NCI-H774 (cell line): Measurements from ENCODE around the gene SCART1.
"Not testable (repeated sequence)": the region's sequence is repeated elsewhere in the genome, so short reads cannot be mapped to it uniquely, and the experiment has no call there.

ENCODE experiments used
- DNase-seq: peaks from one replicate; lab custom pipeline; 2025; lab: John Stamatoyannopoulos, UW

Gene SCART1

DNA sequence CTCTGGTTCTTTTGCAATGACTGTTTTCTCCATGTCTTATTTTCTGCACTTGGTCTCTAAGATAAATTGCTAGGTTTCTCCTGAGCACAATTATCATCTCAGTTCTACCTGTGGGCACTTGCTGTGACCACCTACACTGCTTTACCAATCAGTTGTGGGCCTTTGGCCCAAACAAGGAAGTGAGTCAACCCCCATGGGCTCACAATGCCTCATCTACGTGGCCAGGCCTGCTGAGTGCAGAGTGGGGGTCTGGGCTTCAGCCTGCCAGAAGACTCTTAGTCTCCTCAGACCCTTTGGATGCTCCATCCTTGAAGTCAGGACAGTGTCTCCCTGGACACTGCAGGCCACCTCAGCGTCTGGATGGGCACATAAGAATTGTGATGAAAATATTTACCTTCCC lies 20.3 kb downstream of the SCART1 start:
- DNase-seq: no peak

DNA sequence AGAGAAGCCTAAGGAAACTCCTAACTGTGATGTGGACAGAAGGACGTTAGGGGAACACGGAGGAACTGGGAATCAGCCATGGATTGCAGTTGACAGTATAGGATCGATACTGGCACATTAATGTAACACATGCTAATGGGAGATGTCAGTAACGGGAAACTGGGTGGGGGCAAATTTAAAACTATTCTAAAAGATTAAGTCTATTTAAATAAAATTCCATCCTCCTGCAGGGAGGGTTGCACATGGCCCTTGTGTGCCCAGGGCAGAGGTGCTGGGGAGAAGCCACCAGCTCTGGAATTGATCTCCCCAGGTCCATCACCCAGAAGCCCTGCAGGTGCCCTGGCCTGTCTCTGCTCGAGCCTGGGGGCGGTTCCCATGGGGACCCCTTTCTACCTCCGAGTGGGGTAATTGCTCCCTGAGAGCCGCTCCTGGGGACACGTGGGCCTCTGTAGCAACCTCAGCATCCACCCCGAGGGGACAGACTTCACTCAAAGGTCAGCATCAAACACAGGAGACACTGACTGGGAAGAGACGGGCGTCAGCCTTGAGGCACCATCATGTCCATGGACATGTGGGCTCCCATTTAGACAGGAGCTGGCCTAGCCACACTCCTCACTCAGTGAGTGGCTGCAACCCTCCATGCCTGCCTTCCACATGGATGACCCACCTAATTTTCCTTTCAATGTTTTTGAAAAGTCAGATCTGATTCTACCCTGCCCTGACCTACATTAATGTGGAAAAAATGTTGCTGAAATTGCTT lies 21.1 kb downstream of the SCART1 start:
- no peak for DNase-seq

DNA sequence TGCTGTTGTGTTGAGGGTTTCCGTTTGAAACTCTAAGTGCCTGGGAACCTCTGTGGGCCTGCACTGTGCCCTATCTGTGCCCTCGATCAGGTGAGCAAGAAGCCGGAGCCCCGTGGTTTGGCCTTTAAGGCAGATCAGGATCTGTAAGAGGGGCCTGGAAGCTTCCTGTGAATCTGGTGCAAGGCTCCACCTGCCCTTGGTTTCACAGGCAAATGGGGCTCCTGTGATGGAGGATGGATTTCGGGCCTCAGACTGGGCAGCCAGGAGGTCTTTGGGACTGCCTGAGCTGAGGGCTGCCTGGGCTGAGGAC lies 21.6 kb downstream of the SCART1 start:
- DNase-seq: no peak

DNA sequence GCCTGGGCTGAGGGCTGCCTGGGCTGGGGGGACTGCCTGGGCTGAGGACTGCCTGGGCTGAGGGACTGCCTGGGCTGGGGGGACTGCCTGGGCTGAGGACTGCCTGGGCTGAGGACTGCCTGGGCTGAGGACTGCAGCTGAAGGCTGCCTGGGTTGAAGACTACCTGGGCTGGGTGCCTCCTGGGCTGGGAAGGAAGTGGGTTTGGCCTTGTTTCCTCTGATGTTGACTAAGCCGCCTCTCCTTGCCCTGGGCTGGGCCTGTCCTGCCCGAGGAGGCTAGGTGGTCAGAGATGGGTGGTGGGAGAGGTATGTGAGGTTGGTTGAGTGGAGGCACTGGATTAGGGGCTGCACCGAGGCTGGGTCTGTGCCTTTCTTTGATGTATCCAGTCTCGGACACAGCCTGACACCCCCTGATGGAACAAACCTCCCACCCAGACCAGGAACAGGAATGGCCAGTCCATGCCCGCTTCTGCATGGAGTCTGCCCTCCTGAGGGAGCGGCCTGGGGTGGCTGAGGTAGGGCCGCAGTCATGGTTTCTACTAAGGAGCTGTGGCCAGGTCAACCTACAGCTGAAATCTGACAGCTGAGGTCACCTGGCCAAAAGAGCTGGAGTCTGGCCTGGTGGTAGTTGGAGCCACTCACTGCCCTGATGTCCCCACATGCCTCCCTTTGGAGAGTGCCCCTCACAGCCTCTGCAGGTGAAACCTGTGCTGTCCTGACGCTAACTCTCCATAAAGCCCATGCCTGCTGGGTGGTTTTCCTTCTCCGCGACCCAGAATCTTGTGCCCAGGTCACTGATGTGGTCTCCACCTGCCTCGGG lies 22.3 kb downstream of the SCART1 start:
- DNase-seq: no peak

DNA sequence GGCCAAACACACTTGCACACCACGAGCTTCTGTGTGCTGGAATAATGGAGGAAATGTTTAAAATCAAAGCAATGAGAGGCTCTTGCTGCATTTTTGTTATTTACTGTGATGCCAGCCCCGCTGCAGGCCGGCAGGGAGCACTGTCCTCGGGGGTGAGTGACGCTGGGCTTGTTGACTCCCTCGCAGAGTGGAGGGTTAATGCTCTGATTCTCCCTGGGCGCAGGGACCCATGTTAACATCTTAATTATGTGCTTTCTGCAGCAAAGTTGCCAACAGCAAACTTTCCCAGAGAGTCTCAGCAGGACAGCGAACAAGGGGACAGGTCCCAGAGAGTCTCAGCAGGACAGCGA lies 22.9 kb downstream of the SCART1 start:
- DNase-seq: no peak

DNA sequence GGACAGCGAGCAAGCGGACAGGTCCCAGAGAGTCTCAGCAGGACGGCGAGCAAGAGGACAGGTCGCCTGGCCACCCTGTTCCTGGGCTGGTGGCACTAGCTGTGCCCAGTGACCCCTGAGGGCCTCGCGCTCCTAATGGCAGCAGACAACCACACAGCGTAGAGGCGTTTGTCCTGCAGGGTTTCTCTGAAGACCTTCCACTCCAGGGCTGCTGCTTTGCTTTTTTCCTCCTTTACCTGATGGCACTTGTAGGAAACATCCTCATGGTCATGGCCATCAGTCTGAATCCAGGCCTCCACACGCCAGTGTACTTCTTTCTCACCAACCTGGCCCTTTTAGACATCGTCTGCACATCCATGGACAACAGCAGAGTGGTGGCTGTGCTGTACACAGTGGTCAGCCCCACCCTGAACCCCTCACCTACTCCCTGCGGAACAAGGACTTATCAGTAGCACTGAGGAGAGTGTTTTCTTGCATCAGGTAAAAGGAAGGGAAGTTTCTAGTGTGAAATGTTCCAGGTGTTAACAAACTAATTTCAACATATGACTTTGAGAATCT lies 27.4 kb downstream of the SCART1 start:
- DNase-seq: no peak

DNA sequence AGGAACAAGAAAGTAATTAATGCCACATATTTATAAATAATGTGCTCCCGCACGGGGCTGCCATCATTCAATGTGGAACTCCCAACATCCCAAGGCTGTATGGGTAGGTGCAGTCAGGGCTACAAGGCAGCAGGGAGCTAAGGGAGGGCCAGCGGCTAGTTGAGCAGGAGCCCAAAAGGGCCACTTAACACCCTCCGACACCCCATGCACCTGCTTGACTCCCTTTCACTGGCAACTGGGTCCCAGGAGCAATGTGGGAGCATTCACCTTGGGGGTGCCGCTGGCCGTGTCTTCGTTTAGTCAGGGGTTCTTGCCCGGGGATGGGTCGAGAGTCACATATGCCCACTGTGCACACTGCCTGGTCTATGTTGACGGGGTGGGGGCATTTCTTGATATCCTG lies 27.9 kb downstream of the SCART1 start:
- no peak for DNase-seq

DNA sequence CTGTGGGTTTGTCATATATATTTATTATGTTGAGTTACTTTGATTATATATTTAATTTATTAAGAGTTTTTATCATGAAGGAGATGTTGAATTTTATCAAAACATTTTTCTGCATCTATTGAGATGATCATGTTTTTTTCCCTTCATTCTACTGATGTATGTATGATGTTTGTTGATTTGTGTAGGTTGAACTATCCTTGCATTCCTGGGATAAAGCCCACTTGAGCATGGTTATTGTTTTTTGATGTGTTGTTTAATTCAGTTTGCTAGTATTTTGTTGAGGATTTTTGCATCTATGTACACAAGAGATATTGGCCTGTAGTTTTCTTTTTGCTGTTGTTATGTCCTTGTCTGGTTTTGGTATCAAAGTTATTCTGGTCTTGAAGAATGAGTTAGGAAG lies 31.1 kb downstream of the SCART1 start:
- no peak for DNase-seq

DNA sequence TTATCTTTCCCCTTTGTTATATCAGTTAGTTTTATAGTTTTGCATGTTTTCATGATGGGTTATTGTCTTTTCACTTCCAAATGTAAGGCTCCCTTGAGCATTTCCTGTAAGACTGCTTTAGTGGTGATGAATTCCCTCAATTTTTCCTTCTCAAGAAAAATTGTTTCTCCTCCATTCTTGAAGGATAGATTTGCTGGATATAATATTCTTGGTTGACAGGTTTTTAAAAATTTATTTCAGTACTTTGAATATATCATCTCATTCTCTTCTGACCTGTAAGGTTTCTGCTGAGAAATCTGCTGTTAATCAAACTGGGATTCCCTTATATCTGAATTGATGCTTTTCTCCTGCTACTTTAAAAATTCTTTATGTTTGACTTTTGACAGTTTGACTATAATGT lies 33.3 kb downstream of the SCART1 start:
- DNase-seq: no peak

DNA sequence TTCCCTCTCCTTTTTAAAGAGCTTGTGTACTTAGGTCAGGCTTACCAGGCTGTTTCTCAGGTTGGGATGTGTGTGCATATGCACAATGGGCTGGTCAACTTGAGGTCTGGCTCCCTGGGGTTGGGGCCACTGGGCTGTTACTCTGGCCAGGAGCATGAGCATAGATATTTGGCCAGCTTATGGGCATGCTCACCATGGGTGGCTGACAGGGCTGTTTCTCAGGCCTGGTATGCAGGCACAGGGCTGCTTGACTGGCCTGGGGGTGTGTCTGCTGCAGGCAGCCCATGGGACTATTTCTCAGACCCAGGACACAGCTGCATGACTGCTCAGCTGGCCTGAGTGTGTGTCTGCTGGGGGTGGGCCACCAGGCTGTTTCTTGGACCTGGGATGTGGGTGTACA lies 34.6 kb downstream of the SCART1 start:
- no peak for DNase-seq

DNA sequence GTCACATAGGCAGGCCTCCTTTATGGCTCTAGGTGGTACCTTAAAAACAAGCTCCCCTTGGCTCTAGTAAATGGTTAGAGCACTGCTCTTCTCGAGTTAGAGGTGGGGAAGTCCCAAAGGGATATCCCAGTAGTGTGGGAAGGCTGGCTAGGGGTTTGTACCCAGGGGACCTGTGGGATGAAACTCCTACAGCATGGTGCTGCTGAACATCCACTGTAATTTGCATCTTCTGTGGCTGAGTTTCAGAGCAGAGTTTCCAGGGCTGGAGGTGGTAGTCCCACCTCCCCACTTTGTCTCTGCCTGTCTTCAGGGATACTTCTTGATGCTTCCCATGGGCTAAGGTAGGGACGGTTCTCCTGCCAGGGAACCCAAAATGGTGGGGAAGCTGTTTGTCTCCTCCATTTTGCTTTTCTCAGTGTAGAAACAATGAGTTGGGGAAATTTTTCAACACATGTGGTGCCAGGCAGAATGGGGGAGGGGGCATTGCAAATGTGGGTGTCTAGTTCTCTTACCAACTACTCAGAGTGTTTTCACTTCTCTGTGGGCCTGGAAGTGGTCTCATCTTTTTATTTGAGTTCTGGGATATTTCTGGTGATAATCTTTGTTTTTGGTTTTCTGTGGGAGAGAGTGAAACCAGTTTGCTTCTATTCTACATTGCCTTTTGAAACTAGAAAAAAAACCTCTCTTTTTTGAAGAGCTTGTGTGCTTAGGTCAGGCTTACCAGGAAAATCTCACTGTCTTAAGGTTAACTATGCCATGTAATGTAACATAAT lies 36.3 kb downstream of the SCART1 start:
- DNase-seq: no peak

DNA sequence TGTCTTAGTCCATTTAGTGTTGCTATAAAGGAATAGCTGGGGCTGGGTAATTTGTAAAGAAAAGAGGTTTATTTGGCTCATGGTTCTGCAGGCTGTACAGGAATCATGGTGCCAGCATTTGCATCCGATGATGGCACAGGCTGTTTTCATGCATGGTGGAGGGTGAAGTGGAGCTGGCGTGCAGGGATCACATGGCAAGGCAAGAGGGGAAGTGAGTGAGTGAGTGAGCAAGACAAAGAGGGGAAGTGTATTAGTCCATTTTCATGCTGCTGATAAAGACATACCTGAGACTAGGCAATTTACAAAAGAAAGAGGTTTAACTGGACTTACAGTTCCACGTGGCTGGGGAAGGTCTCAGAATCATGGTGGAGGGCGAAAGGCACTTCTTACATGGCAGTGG lies 39.8 kb downstream of the SCART1 start:
- DNase-seq: not testable (repeated sequence)

DNA sequence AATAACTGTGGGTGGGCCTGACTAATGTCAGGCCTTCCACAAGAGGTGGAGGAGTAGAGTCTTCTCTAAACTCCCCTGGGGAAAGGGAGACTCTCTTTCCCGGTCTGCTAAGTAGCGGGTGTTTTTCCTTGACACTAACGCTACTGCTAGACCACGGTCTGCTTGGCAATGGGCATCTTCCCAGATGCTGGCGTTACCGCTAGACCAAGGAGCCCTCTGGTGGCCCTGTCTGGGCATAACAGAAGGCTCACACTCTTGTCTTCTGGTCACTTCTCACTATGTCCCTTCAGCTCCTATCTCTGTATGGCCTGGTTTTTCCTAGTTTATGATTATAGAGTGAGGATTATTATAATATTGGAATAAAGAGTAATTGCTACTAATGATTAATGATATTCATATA lies 43.6 kb downstream of the SCART1 start:
- not testable (repeated sequence) for DNase-seq

DNA sequence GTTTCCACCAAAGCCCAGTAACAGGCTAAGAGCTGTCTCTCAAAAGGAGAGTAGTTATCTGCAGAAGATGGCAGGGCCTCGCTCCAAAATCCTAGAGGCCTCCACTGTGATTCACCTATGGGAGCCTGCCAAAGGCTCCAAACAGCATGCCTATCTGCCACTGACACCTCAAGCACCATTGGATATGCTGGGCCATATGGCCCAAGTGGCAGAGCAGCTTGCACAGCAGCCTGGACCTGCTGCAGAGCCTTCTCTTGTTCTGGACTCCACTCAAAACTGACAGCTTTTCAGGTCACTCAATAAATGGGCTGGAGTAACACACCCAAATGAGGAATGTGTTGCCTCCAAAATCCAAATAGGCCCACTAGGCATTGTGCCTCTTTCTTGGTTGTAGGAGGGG lies 45.4 kb downstream of the SCART1 start:
- not testable (repeated sequence) for DNase-seq

DNA sequence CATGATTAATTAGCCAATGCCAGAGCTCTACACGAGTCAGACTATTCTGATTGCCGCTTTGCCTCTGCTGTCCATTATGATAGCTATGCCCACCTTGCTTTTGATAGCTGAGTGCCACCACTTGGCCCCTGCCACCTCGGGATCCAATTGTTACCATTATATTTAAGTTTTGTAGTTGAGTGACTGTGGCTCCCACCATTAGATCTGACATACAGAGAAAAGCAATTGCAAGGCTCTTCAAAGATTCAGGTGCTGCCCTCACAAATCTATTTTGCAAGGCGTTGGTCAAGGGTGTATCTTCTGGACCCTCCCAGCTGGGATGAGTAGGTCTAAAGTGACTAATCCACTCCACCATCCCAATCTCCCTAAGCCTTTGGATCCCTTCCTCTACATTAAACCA lies 47.2 kb downstream of the SCART1 start:
- DNase-seq: not testable (repeated sequence)

DNA sequence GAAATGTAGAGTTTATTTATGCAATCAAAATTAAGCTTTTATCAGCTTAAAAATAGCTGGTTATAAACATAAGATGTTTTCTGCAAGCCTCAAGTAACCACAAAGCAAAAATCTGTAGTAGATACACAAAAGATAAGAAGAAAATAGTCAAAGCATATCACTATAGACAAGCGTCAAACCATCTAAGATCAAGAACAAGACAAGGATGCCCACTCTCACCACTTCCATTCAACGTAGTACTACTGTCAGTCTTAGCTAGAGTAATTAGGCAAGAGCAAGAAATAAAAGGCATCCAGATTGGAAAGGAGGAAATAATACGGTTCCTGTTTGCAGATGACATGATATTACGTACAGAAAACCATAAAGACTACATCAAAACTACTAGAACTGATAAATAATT lies 56.0 kb downstream of the SCART1 start:
- DNase-seq: no peak

DNA sequence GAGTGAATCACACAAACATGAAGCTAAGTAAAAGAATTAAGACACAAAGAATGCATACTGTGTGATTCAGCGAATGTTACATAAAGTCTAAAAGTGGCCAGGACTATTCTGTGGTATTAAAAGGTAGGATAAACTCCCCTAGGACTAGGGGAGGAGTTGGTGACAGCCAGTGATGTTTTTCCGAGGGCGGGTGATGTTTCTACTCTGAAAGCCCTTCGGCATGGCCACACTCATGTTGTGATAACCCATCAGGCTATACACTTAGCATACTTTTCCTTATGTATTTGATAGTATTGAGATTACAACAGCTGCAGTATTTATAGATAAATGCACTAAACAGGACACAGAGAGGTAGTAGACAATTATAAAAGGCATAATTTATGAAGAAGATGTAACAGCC lies 57.7 kb downstream of the SCART1 start:
- no peak for DNase-seq

DNA sequence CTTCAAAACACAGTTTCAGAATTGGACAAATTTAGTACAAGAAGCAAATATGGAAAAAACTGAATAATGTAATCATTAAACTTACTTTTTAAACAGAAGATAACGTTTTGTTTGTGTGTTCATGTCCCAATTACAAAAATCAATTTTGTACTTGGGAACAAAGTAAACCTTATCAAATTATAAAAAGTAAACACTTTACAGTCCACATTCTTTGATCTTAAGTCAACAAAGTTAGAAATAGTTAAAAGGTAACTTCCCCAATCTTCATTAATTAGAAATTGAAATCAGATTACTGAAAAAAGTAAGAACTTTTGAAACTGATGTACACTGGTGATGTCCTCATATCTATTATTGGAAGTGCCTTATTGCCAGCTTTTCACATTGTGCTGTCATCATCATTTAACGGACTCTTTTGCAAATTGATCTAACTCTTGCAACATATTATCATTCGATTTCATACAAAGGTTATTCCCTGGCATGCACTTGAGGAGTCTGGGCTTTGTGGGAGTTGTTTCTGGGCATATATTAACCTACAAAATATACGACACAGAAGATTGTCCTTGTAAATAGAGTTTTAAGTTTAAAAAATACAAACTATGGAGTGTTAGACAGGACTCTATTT lies 58.3 kb downstream of the SCART1 start:
- DNase-seq: no peak

DNA sequence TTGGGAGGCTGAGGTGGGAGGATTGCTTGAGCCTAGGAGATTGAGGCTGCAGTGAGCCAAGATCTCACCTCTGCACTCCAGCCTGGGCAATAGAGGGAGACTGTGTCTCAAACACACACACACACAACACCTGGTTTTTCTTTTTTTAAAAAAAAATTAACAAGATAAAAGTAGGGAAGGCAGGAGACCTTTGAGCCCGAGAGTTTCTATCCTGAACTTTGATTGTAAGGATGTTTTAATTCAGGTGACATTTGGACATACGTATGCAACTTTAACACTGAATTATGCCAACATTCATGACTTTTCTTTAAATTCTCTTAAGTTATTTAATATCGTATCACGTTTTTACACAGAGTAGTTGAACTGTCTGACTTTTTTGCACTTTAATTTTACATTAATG lies 61.7 kb downstream of the SCART1 start:
- no peak for DNase-seq

DNA sequence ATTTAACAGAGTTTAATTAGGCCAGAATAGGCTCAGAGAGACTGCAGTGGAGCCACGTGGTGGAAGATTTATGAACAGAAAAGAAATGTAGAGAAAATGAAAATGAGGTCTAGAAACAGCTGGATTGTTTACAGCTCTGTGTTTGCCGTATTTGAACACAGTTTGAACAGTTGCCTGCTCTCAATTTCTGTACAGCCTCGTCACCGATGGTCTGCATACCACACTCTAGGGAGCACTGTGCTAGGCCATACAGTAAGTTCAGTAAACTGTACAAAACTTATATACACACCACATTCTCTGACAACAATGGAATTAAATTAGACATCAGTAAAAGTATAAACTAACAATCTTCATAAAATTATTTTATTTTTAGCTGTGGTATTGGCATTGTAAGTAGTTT lies 62.3 kb downstream of the SCART1 start:
- no peak for DNase-seq

DNA sequence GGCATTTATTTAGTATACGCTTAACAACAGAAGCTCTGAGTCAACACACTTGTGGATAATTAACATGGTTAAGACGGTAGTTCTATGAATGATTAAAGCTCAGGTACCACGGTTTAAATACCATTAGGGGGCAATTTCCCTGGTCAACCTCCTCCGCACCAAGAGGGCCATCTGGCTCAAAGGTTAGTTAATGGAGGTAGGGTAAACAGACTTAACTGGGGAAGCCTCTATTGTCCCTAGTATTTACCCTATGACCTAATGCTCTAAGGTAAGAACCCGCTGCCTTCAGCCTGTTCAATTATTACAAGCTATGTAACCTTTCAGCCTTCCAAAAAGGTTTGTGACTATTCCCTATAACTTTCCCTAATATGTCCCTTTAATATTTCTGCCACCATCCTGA lies 64.8 kb downstream of the SCART1 start:
- peak; percentile 69 for DNase-seq
